Trophoblast cell (in vitro differentiated cells and primary cell): Measurements from ENCODE around the gene PPTC7.
"Not testable (repeated sequence)": the region's sequence is repeated elsewhere in the genome, so short reads cannot be mapped to it uniquely, and the experiment has no call there.

Source experiments
- DNase-seq, 2 donors: peaks; one replicate each; pipeline ENCODE4 v3.0.0-alpha.2; 2016
- H2AFZ ChIP-seq: 2 replicates; pipeline ENCODE4 v1.6.1; 2013; ENCODE audit warnings: low read length, moderate library complexity, mild to moderate bottlenecking; ENCODE audit not compliant: insufficient read depth, poor library complexity
- H2AK5ac ChIP-seq: 2 replicates; pipeline ENCODE4 v1.6.1; 2013; ENCODE audit warnings: mild to moderate bottlenecking, low read length
- H2BK120ac ChIP-seq: 2 replicates; pipeline ENCODE4 v1.6.1; 2013; ENCODE audit warnings: low read length, mild to moderate bottlenecking, moderate library complexity; ENCODE audit not compliant: insufficient read depth, poor library complexity
- H2BK12ac ChIP-seq: 2 replicates; pipeline ENCODE4 v1.6.1; 2013; ENCODE audit warnings: mild to moderate bottlenecking, low read length, moderate library complexity
- H2BK5ac ChIP-seq: 2 replicates; pipeline ENCODE4 v1.6.1; 2013; ENCODE audit warnings: low read length, low read depth, moderate library complexity, mild to moderate bottlenecking; ENCODE audit not compliant: poor library complexity
- H3K14ac ChIP-seq: 2 replicates; pipeline ENCODE4 v1.6.1; 2013; ENCODE audit warnings: mild to moderate bottlenecking, low read length
- H3K18ac ChIP-seq: 2 replicates; pipeline ENCODE4 v1.6.1; 2013; ENCODE audit warnings: mild to moderate bottlenecking, low read length
- H3K23ac ChIP-seq: 2 replicates; pipeline ENCODE4 v1.6.1; 2013; ENCODE audit warnings: low read length
- H3K27ac ChIP-seq: 2 replicates; pipeline ENCODE4 v1.5.1; 2013; ENCODE audit warnings: low read depth, mild to moderate bottlenecking, inconsistent platforms, low read length, moderate library complexity
- H3K27me3 ChIP-seq: 2 replicates; pipeline ENCODE4 v1.6.1; 2013; ENCODE audit warnings: inconsistent platforms, mild to moderate bottlenecking, low read length, moderate library complexity; ENCODE audit not compliant: insufficient read depth
- H3K36me3 ChIP-seq, 2 experiments: 1 replicate in 1 of 2; 2 replicates in 1 of 2; pipeline ENCODE4 v1.6.1; 2013; ENCODE audit warnings: low read length in 2 of 2, mild to moderate bottlenecking in 2 of 2, moderate library complexity in 1 of 2; ENCODE audit not compliant: insufficient read depth in 2 of 2, control insufficient read depth in 1 of 2
- H3K4ac ChIP-seq: 2 replicates; pipeline ENCODE4 v1.6.1; 2013; ENCODE audit warnings: low read depth, mild to moderate bottlenecking, low read length, moderate library complexity
- H3K4me1 ChIP-seq, 2 experiments: 1 replicate in 1 of 2; 2 replicates in 1 of 2; pipeline ENCODE4 v1.6.1; 2013; ENCODE audit warnings: low read length in 2 of 2, mild to moderate bottlenecking in 2 of 2, moderate library complexity in 1 of 2; ENCODE audit not compliant: insufficient read depth in 2 of 2, control insufficient read depth in 1 of 2
- H3K4me2 ChIP-seq: 2 replicates; pipeline ENCODE4 v1.6.1; 2013; ENCODE audit warnings: inconsistent platforms, mild to moderate bottlenecking, low read length, moderate library complexity
- H3K4me3 ChIP-seq: 2 replicates; pipeline ENCODE4 v1.5.1; 2013; ENCODE audit warnings: mild to moderate bottlenecking, low read depth, low read length, inconsistent platforms
- H3K79me1 ChIP-seq: one replicate; pipeline ENCODE4 v1.6.1; 2013; ENCODE audit warnings: low read length
- H3K79me2 ChIP-seq: 2 replicates; pipeline ENCODE4 v1.6.1; 2013; ENCODE audit warnings: low read length, mild to moderate bottlenecking; ENCODE audit not compliant: control insufficient read depth, insufficient read depth, poor library complexity
- H3K9ac ChIP-seq: 2 replicates; pipeline ENCODE4 v1.6.1; 2013; ENCODE audit warnings: mild to moderate bottlenecking, low read length
- H3K9me3 ChIP-seq: 2 replicates; pipeline ENCODE4 v1.6.1; 2013; ENCODE audit warnings: low read depth, mild to moderate bottlenecking, control low read depth, inconsistent platforms, low read length; ENCODE audit not compliant: insufficient read depth
- H4K12ac ChIP-seq: 2 replicates; pipeline ENCODE4 v1.6.1; 2013; ENCODE audit warnings: low read depth, mild to moderate bottlenecking, low read length, moderate library complexity
- H4K8ac ChIP-seq: 2 replicates; pipeline ENCODE4 v1.6.1; 2013; ENCODE audit warnings: low read depth, mild to moderate bottlenecking, low read length, moderate library complexity
- H4K91ac ChIP-seq: one replicate; pipeline ENCODE4 v1.6.1; 2013; ENCODE audit warnings: low read depth, mild to moderate bottlenecking, low read length, moderate library complexity
- WGBS: extraction: QIAGEN DNeasy Blood & Tissue Kit; methylation state at CpG from one replicate; pipeline ENCODE4 v1.1.7; 2013; ENCODE audit warnings: missing lambda C conversion rate; ENCODE audit not compliant: insufficient read length, insufficient coverage; ENCODE audit errors: extremely low coverage; 5-methylcytosine and 5-hydroxymethylcytosine counted together

Gene PPTC7

DNA sequence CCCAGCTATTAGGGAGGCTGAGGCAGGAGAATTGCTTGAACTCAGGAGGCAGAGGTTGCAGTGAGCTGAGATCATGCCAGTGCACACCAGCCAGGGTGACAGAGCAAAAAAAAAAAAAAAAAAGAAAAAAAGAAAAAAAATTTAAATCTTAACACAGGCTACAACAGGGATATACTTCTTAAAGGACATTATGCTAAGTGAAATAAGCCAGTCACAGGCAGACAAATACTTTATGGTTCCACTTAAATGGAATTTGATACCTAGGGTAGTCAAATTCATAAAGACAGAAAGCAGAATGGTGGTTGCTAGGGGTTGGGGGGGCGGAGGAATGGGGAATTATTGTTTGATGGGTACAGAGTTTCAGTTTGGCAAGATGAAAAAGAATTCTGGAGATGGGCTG, 14.8 kb upstream of the PPTC7 start:
- no peak overlapping the region for H4K91ac ChIP-seq
- no peaks in the 10 kb centered on the region for H3K79me1 ChIP-seq
- no peaks in the 10 kb centered on the region for H3K27me3 ChIP-seq
- no peaks in the 10 kb centered on the region for H3K9me3 ChIP-seq
- H3K36me3 ChIP-seq: no peaks in the 10 kb centered on the region
- no peak overlapping the region for H3K4ac ChIP-seq
- H3K79me2 ChIP-seq: no peaks in the 10 kb centered on the region
- no peak for DNase-seq
- no peak overlapping the region for H2AFZ ChIP-seq
- no peak overlapping the region for H2AK5ac ChIP-seq
- H2BK120ac ChIP-seq: no peak overlapping the region
- no peak overlapping the region for H4K8ac ChIP-seq
- no peak overlapping the region for H3K18ac ChIP-seq
- H3K4me1 ChIP-seq: no peaks in the 10 kb centered on the region
- H2BK5ac ChIP-seq: no peak overlapping the region
- H3K23ac ChIP-seq: no peak overlapping the region
- H3K14ac ChIP-seq: no peak overlapping the region
- H3K4me2 ChIP-seq: no peak overlapping the region
- no CpG with 5 or more reads among the region's 1 CpG for WGBS
- no peak overlapping the region for H2BK12ac ChIP-seq
- H3K4me3 ChIP-seq: no peak overlapping the region
- no peak overlapping the region for H4K12ac ChIP-seq
- no peak overlapping the region for H3K9ac ChIP-seq
- no peak overlapping the region for H3K27ac ChIP-seq

GRCh38 chr12:110592919-110593318, 9.8 kb upstream of the PPTC7 start:
- not testable (repeated sequence) for H2AK5ac ChIP-seq, H3K23ac ChIP-seq, H2BK12ac ChIP-seq, H3K27me3 ChIP-seq, H3K18ac ChIP-seq, H4K12ac ChIP-seq, H3K4me3 ChIP-seq, DNase-seq, H3K79me2 ChIP-seq, H3K9ac ChIP-seq, H3K36me3 ChIP-seq, H3K4ac ChIP-seq, H4K91ac ChIP-seq, H2BK120ac ChIP-seq, H3K14ac ChIP-seq, H3K9me3 ChIP-seq, H3K27ac ChIP-seq, H4K8ac ChIP-seq, H2AFZ ChIP-seq, H3K4me1 ChIP-seq, H2BK5ac ChIP-seq, H3K4me2 ChIP-seq, H3K79me1 ChIP-seq
- no CpG with 5 or more reads among the region's 4 CpGs for WGBS

DNA sequence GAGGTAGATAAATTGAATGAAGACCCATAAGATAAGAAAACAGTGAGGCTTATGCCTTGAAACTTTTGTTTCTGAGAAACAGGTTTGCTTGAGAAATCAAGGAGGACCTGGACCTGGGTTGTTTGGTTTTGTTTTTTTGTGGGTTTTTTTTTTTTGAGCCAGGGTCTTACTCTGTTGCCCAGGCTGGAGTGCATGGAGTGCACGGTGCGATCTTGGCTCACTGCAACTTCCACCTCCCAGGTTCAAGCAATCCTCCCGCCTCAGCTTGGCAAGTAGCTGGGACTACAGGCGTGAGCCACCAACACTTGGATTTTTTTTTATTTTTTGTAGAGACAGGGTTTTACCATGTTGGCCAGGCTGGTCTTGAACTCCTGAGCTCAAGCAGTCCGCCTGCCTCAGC, 9.0 kb upstream of the PPTC7 start:
- Histone ChIP-seq H4K12ac (no peak overlapping the region), H3K27me3 (no peaks in the 10 kb centered on the region), H3K27ac (no peak overlapping the region), H2BK120ac (no peak overlapping the region), H2AK5ac (no peak overlapping the region), H3K4ac (no peak overlapping the region), H3K79me2 (no peaks in the 10 kb centered on the region), H3K14ac (no peak overlapping the region), H2BK12ac (no peak overlapping the region), H3K4me2 (no peak overlapping the region), H3K4me1 (peaks cover 3% of the 10 kb centered on the region in 2 experiments), H3K23ac (no peak overlapping the region), H2BK5ac (no peak overlapping the region), H4K91ac (no peak overlapping the region), H3K36me3 (no peaks in the 10 kb centered on the region), H3K18ac (no peak overlapping the region), H3K9ac (no peak overlapping the region), H3K79me1 (no peaks in the 10 kb centered on the region), H4K8ac (no peak overlapping the region), H2AFZ (no peak overlapping the region), H3K4me3 (no peak overlapping the region), H3K9me3 (no peaks in the 10 kb centered on the region)
- DNase-seq: no peak
- no CpG with 5 or more reads among the region's 5 CpGs for WGBS

- no peak for DNase-seq
- Histone ChIP-seq H2BK12ac (no peak overlapping the region), H2AFZ (no peak overlapping the region), H3K9ac (no peak overlapping the region), H3K4me2 (no peak overlapping the region), H2BK120ac (no peak overlapping the region), H2AK5ac (no peak overlapping the region), H4K8ac (no peak overlapping the region), H4K91ac (no peak overlapping the region), H3K4ac (no peak overlapping the region), H3K79me1 (no peaks in the 10 kb centered on the region), H3K18ac (no peak overlapping the region), H3K23ac (no peak overlapping the region), H3K4me1 (peaks cover 3% of the 10 kb centered on the region in 2 experiments), H4K12ac (no peak overlapping the region), H3K9me3 (no peaks in the 10 kb centered on the region), H3K27ac (no peak overlapping the region), H3K79me2 (no peaks in the 10 kb centered on the region), H3K36me3 (no peaks in the 10 kb centered on the region), H3K27me3 (no peaks in the 10 kb centered on the region), H2BK5ac (no peak overlapping the region), H3K4me3 (no peak overlapping the region), H3K14ac (no peak overlapping the region)
- no CpG with 5 or more reads among the region's 7 CpGs for WGBS
Observed at GRCh38 chr12:110591451-110592051, 8.4 kb upstream of the PPTC7 start.
